SW480 (cell line): Measurements from ENCODE around the gene FNBP1.

Experiments
- DNase-seq: peaks from one replicate; pipeline ENCODE4 v3.0.0-alpha.2; 2016; ENCODE audit warnings: low spot score

Gene FNBP1

GRCh38 chr9:130042885-130043653 is at the start of gene FNBP1:
Gene FNBP1 (minus strand): TSS chr9:130043189. CDS start chr9:130042975, 214 bp downstream.
- peak; percentile 80 for DNase-seq

GRCh38 chr9:130090915-130091314 is 47.9 kb upstream of the FNBP1 start:
- no peak for DNase-seq

- DNase-seq: no peak
Observed at GRCh38 chr9:130089141-130089540, 46.2 kb upstream of the FNBP1 start.

GRCh38 chr9:130088051-130088450 is 45.1 kb upstream of the FNBP1 start:
- no peak for DNase-seq

GRCh38 chr9:130084337-130084736 is 41.3 kb upstream of the FNBP1 start:
- no peak for DNase-seq

- peak; percentile 16 for DNase-seq
Observed at GRCh38 chr9:130078547-130078946, 35.6 kb upstream of the FNBP1 start.

- no peak for DNase-seq
Observed at GRCh38 chr9:130073373-130073772, 30.4 kb upstream of the FNBP1 start.

- no peak for DNase-seq
Observed at GRCh38 chr9:130072515-130073235, 29.7 kb upstream of the FNBP1 start.

- no peak for DNase-seq
Observed at GRCh38 chr9:130069048-130069447, 26.1 kb upstream of the FNBP1 start.

- DNase-seq: no peak
Observed at GRCh38 chr9:130064621-130065020, 21.6 kb upstream of the FNBP1 start.

- DNase-seq: no peak
Observed at GRCh38 chr9:130062750-130063149, 19.8 kb upstream of the FNBP1 start.

GRCh38 chr9:130060296-130060695 is 17.3 kb upstream of the FNBP1 start:
- DNase-seq: no peak

- no peak for DNase-seq
Observed at GRCh38 chr9:130058887-130059286, 15.9 kb upstream of the FNBP1 start.

- DNase-seq: peak; percentile 65
Observed at GRCh38 chr9:130058154-130058553, 15.2 kb upstream of the FNBP1 start.

- no peak for DNase-seq
Observed at GRCh38 chr9:130054820-130055219, 11.8 kb upstream of the FNBP1 start.

- no peak for DNase-seq
Observed at GRCh38 chr9:130054325-130054786, 11.4 kb upstream of the FNBP1 start.

GRCh38 chr9:130053504-130054324 is 10.7 kb upstream of the FNBP1 start, which contains the start of gene GPR107:
Gene GPR107 (plus strand): TSS chr9:130053906. CDS start chr9:130053933, 27 bp downstream.
- DNase-seq: peak; percentile 76

GRCh38 chr9:130053109-130053503 is 10.1 kb upstream of the FNBP1 start:
- DNase-seq: no peak

GRCh38 chr9:130051855-130052254 is 8.9 kb upstream of the FNBP1 start:
- DNase-seq: no peak

GRCh38 chr9:130050462-130050861 is 7.5 kb upstream of the FNBP1 start:
- DNase-seq: no peak

GRCh38 chr9:130049431-130050210 is 6.6 kb upstream of the FNBP1 start:
- DNase-seq: no peak
